HL-60/S4 treated with retinoic acid at 250 ng/mL for 4 days and 3 days (cell line): ENCODE measurements around the gene ANKRD13D.

Experiments
- in situ Hi-C: fragments of 300-500 bp; cut with MboI; formaldehyde crosslinking; loops from 2 replicates; pipeline ENCODE4 v1.7.0; 2022; ENCODE audit warnings: low sequenced_read_pairs

ANKRD13D gene

GRCh38 chr11:67284811-67285540 is 4.1 kb upstream of the ANKRD13D start:
- in situ Hi-C loops = no loop called here

GRCh38 chr11:67285541-67286498 is 3.3 kb upstream of the ANKRD13D start:
- in situ Hi-C loops = no loop called here

GRCh38 chr11:67286621-67287333 is 2.3 kb upstream of the ANKRD13D start:
- in situ Hi-C loops = no loop called here

- in situ Hi-C loops = no loop called here
Observed at GRCh38 chr11:67287355-67288197, 1.5 kb upstream of the ANKRD13D start.

GRCh38 chr11:67288198-67288451 is 978 bp upstream of the ANKRD13D start:
- in situ Hi-C loops = no loop called here

- in situ Hi-C loops = no loop called here
Observed at GRCh38 chr11:67288452-67289225, 464 bp upstream of the ANKRD13D start.

GRCh38 chr11:67289651-67290479 is 762 bp downstream of the ANKRD13D start:
- in situ Hi-C loops = no loop called here

GRCh38 chr11:67290801-67291200 is 1.7 kb downstream of the ANKRD13D start:
- in situ Hi-C loops = no loop called here

- in situ Hi-C loops = no loop called here
Observed at GRCh38 chr11:67291481-67292381, 2.6 kb downstream of the ANKRD13D start.

GRCh38 chr11:67292671-67293070 is 3.6 kb downstream of the ANKRD13D start:
- in situ Hi-C loops = no loop called here

GRCh38 chr11:67293090-67293489 is 4.0 kb downstream of the ANKRD13D start:
- in situ Hi-C loops = no loop called here

GRCh38 chr11:67295846-67296245 is 6.7 kb downstream of the ANKRD13D start:
- in situ Hi-C loops = no loop called here

GRCh38 chr11:67298786-67299185 is 9.7 kb downstream of the ANKRD13D start:
- in situ Hi-C loops = no loop called here

- in situ Hi-C loops = no loop called here
Observed at GRCh38 chr11:67299471-67300191, 10.5 kb downstream of the ANKRD13D start.

GRCh38 chr11:67300256-67300755 is 11.2 kb downstream of the ANKRD13D start:
- in situ Hi-C loops = no loop called here

GRCh38 chr11:67300756-67301312 is 11.7 kb downstream of the ANKRD13D start:
- in situ Hi-C loops = no loop called here
